Activated CD4-positive, alpha-beta memory T cell treated with anti-CD3 and anti-CD28 coated beads, Interleukin-2, amount 10 ng/mL, durations not matched to agents 7 days and 5 days (primary cell): ENCODE data around the gene ZNF506. TPM values are rescaled to one million over a fixed set of nuclear protein-coding genes. Genes with fewer than 3 reads are reported as not detected.
"Not testable (repeated sequence)": the region's sequence is repeated elsewhere in the genome, so short reads cannot be mapped to it uniquely, and the experiment has no call there.

ENCODE experiments used
- CTCF ChIA-PET: fragments of 350-600 bp; sonication (Branson Sonifier 250); formaldehyde crosslinking; loops from one replicate; lab custom pipeline; 2021; ENCODE audit warnings: antibody characterized with exemption, inconsistent platforms; lab: Charles Lee
- POLR2A ChIA-PET: fragments of 350-600 bp; sonication (Branson Sonifier 250); formaldehyde crosslinking; loops from one replicate; lab custom pipeline; 2021; ENCODE audit warnings: antibody characterized with exemption; lab: Charles Lee
- DNase-seq: peaks from one replicate; pipeline ENCODE4 v3.0.0-alpha.2; 2020
- H3K27ac Mint-ChIP-seq: one replicate; pipeline ENCODE4 v1.8.0; 2021; ENCODE audit warnings: mild to moderate bottlenecking, mixed read lengths
- H3K27me3 Mint-ChIP-seq: one replicate; pipeline ENCODE4 v1.8.0; 2021; ENCODE audit warnings: mixed read lengths
- H3K36me3 Mint-ChIP-seq: one replicate; pipeline ENCODE4 v1.8.0; 2021; ENCODE audit warnings: low read depth, mixed read lengths
- H3K4me1 Mint-ChIP-seq: one replicate; pipeline ENCODE4 v1.8.0; 2021; ENCODE audit warnings: mixed read lengths
- H3K4me3 Mint-ChIP-seq: one replicate; pipeline ENCODE4 v1.8.0; 2021; ENCODE audit warnings: mild to moderate bottlenecking, mixed read lengths
- H3K9me3 Mint-ChIP-seq: one replicate; pipeline ENCODE4 v1.8.0; 2021; ENCODE audit warnings: mixed read lengths
- total RNA-seq, 2 experiments: library from RNA; stranded (reverse); gene quantifications; one replicate each; pipeline ENCODE4 v1.2.3, GENCODE V29; 2021

Gene ZNF506
- total RNA-seq, 2 experiments from 2014 or later, result 24.6 to 25.5 TPM

DNA sequence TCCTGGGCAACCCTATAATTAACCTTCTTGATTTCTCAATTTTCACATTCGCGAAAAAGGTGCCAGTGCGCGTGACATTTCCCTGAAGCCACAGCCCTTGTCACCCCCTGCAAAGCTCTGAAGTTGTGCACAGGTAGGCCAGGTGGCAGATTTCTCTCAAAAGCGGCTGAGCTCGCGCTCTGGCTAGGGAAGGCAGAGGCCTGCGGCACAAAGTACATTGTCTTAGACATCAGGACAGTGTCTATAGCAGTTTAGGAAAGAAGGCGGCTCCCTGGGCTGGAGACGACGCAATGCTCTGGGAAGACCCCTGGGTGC, 45.7 kb downstream of the ZNF506 start:
- H3K4me3 Mint-ChIP-seq, result peak overlapping the region; percentile 92
- ChIA-PET CTCF (interaction anchor here (0.6 to 1.7 kb wide), 4 partner anchors 11 to 91 kb away, joined by 3 to 6 read pairs (median 4); partner anchors contain the start of gene ZNF506), POLR2A (interaction anchor here (0.8 to 3.4 kb wide), 17 partner anchors 12 to 1553 kb away, joined by 3 to 37 read pairs (median 5); partner anchors contain the start of genes ATP13A1, ZNF101, ZNF14 and ZNF253)
- peaks cover 41% of the 10 kb centered on the region for H3K4me1 Mint-ChIP-seq
- DNase-seq, result no peak
- peak overlapping the region; percentile 77 for H3K27ac Mint-ChIP-seq
- H3K36me3 Mint-ChIP-seq, result peaks cover 30% of the 10 kb centered on the region
- peaks cover 28% of the 10 kb centered on the region for H3K9me3 Mint-ChIP-seq
- H3K27me3 Mint-ChIP-seq, result no peaks in the 10 kb centered on the region

DNA sequence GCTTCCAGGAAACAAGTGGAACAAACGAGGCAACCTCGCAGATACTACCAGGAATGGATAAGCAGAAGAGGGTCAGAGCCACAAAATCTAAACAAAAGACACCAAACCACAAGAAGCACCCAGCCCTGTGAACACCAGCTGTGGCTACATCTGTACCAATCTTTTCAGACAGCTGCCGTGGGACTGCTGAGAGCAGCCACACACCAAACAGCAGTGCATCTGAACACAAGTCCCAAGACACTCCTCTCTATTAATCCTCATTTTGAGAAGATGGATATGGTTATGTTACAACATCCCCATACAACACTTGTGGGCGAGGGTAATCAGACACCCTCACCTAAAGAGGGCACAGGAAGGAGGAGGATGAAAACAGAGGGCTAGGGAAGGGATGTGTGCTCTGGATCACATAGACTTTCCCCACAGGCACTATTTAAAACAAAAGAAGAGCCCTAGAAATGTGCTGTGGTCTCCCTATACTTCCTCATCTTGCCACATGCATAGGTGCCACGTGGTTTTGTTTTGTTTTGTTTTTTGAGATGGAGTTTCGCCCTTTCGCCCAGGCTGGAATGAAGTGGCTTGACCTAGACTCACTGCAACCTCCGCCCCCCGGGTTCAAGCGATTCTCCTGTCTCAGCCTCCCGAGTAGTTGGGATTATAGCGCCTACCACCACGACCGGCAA, 47.1 kb downstream of the ZNF506 start:
- Mint-ChIP-seq H3K27ac (no peak overlapping the region), H3K36me3 (peaks cover 20% of the 10 kb centered on the region), H3K9me3 (peaks cover 25% of the 10 kb centered on the region), H3K4me3 (no peak overlapping the region), H3K4me1 (peaks cover 38% of the 10 kb centered on the region), H3K27me3 (no peaks in the 10 kb centered on the region)
- ChIA-PET POLR2A (interaction anchor here (2.4 kb wide), 1 partner anchor 126 kb away, joined by 11 read pairs; the partner anchor contains the start of gene ZNF93), CTCF (no interaction called here)
- no peak for DNase-seq

DNA sequence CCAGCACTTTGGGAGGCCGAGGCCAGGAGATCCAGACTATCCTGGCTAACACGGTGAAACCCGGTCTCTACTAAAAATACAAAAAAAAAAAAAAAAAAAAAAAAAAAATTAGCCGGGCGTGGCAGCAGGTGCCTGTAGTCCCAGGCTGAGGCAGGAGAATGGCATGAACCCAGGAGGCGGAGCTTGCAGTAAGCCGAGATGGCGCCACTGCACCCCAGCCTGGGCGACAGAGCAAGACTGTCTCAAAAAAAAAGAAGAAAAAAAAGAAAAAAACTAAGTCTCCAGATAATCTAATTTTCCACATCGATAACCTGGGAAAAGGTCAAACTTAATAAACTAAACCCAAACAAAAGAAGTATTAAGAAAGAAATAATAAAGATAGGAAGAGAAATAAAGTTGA, 49.6 kb downstream of the ZNF506 start:
- DNase-seq, H3K27me3 Mint-ChIP-seq, H3K4me3 Mint-ChIP-seq, H3K27ac Mint-ChIP-seq, POLR2A ChIA-PET, H3K36me3 Mint-ChIP-seq: not testable (repeated sequence)
- peaks cover 13% of the 10 kb centered on the region for H3K9me3 Mint-ChIP-seq
- peaks cover 19% of the 10 kb centered on the region for H3K4me1 Mint-ChIP-seq
- CTCF ChIA-PET, result interaction anchor here (0.7 kb wide), 1 partner anchor 172 kb away, joined by 4 read pairs; no protein-coding TSS in a partner anchor

DNA sequence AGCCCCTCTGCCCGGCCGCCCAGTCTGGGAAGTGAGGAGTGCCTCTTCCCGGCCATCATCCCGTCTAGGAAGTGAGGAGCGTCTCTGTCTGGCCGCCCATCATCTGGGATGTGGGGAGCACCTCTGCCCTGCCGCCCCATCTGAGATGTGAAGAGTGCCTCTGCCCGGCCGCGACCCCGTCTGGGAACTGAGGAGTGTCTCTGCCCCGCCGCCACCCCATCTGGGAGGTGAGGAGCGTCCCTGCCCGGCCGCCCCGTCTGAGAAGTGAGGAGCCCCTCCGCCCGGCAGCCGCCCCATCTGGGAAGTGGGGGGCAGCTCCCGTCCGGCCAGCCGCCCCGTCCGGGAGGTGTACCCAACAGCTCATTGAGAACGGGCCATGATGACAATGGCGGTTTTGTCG, 51.6 kb downstream of the ZNF506 start:
- POLR2A ChIA-PET, H3K36me3 Mint-ChIP-seq, H3K27ac Mint-ChIP-seq, CTCF ChIA-PET, H3K4me1 Mint-ChIP-seq, H3K27me3 Mint-ChIP-seq, H3K4me3 Mint-ChIP-seq, DNase-seq: not testable (repeated sequence)
- peaks cover 21% of the 10 kb centered on the region for H3K9me3 Mint-ChIP-seq

DNA sequence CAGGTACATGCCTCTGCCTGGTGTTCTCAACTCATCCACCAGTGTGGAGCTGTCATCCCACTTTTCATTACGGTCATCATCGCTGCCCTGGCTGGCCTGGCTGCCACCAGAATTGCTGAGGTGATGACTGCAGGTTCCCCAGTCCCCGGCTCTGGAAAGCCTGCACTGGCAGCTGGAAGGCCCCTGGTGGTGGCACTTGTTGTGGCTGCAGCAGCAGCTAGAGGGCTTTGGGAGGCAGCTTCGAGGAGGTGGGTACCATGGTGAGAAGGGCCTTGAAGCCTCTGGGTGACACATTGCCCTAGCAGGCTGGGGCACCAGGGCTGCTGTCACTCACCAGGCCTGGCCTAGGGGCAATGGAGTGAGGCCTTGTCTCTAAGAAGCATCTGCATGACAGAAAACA, 63.4 kb downstream of the ZNF506 start:
- Mint-ChIP-seq H3K4me1 (no peaks in the 10 kb centered on the region), H3K27ac (no peak overlapping the region), H3K36me3 (no peaks in the 10 kb centered on the region), H3K9me3 (peaks cover 37% of the 10 kb centered on the region), H3K27me3 (no peaks in the 10 kb centered on the region), H3K4me3 (no peak overlapping the region)
- ChIA-PET POLR2A (interaction anchor here (1.0 kb wide), 1 partner anchor 18 kb away, joined by 5 read pairs; no protein-coding TSS in a partner anchor), CTCF (no interaction called here)
- DNase-seq, result no peak

DNA sequence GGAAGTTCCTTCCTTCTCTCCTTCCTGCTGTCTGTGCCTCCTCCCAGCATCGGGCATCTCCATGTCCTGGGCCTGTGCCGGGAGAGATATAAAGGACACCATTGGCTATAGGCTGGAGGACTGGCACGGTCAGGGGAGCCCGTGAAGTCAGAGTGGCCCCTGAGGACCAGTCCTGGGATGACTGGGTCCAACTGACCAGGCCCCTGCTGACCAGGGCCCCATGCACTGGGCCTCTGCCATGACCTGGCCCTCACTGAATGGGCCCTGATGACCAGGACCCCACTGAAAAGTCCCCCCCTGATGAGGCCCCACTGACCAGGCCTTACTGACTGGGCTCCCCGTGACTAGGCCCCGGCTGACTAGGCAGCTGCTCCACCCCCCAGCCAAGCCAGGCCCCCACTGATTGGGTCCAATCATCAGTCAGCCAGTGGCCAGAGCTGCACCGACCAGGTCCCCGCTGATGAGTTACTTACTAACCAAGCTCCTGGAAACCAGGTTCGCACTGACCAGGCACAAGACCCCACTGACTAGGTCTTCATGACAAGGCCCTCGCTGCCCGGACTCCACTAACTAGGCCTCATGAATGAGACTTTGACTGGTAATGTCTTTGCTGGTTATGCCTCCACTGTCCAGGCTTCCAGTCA, 68.7 kb downstream of the ZNF506 start:
- no peaks in the 10 kb centered on the region for H3K36me3 Mint-ChIP-seq
- H3K9me3 Mint-ChIP-seq, result peaks cover 30% of the 10 kb centered on the region
- no peak overlapping the region for H3K27ac Mint-ChIP-seq
- CTCF ChIA-PET, result no interaction called here
- H3K27me3 Mint-ChIP-seq, result no peaks in the 10 kb centered on the region
- H3K4me3 Mint-ChIP-seq, result no peak overlapping the region
- H3K4me1 Mint-ChIP-seq, result no peaks in the 10 kb centered on the region
- no peak for DNase-seq
- POLR2A ChIA-PET, result no interaction called here

DNA sequence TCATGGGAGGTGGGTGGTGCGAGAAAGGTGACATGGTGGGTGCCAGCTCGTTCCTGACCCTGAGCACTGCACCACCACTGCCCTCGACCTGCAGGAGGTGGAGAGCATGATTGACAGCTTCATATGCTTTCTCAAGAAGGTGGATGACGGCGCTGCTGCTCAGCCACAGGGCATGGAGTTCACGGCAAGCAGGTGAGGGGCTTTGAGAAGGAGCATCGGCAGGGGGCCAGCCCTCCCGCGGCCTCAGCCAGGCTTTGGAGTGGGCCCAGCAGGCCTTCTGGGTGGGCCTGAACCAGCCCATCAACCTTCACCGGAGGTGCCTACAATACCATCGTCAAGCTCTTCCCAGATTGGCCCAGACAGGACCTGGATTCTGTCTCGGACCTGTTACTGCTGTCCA, 69.7 kb downstream of the ZNF506 start:
- H3K27ac Mint-ChIP-seq, result no peak overlapping the region

DNA sequence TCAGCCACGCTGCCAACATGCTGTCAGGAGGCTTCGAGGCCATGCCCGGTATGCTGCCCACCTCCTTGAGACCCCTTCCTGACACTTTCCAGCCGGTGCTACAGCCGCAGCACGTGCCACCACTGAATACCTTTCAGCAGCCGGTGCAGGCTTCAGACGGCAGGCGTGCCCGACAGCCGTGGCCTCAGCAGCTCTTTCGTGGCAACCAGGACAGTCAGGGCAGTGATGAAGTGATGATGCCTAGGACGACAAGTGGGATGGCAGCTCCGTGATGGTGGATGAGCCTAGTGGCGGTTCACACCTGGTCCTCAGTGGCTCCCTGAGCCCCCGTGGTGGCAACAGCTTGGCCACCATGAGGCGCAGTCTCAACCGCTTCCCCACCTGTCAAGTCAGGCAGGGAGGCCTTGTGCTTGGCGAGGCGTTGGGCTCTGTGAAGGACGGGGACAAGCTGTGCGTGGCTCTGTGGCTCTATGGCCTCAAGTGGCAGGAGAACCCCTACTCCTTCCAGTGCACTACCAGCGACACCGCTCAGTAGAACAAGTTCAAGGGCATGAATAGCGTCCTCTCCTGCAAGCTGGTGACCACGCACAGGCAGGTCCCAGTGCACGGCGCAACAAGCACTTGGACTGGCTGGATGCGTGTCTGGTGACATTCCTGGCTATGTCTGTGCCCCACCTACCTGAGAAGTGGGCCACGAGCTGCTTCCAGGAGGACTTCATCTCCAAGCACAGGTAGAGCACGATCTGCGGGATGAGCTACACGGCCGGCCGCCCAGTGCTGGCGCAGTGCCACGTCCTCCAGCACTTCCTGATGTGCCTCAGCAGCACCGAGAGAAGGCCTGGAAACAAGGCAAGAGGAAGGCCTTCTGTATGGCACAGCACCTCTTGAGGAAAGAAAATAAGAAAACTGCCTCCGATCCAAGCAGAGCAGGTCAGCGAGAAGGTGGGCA, 70.4 kb downstream of the ZNF506 start:
- Mint-ChIP-seq H3K9me3 (peaks cover 18% of the 10 kb centered on the region), H3K4me3 (no peak overlapping the region), H3K36me3 (no peaks in the 10 kb centered on the region), H3K27ac (no peak overlapping the region), H3K4me1 (no peaks in the 10 kb centered on the region), H3K27me3 (no peaks in the 10 kb centered on the region)
- DNase-seq, result no peak
- ChIA-PET CTCF (no interaction called here), POLR2A (interaction anchor here (1.5 kb wide), 1 partner anchor 70 kb away, joined by 4 read pairs; the partner anchor contains the start of gene ZNF506)

More for the DNA sequence above, 69.7 kb downstream of the ZNF506 start:
- Mint-ChIP-seq H3K36me3 (no peaks in the 10 kb centered on the region), H3K4me1 (no peaks in the 10 kb centered on the region), H3K27me3 (no peaks in the 10 kb centered on the region), H3K9me3 (peaks cover 22% of the 10 kb centered on the region), H3K4me3 (no peak overlapping the region)
- ChIA-PET CTCF (no interaction called here), POLR2A (no interaction called here)
- DNase-seq, result no peak

DNA sequence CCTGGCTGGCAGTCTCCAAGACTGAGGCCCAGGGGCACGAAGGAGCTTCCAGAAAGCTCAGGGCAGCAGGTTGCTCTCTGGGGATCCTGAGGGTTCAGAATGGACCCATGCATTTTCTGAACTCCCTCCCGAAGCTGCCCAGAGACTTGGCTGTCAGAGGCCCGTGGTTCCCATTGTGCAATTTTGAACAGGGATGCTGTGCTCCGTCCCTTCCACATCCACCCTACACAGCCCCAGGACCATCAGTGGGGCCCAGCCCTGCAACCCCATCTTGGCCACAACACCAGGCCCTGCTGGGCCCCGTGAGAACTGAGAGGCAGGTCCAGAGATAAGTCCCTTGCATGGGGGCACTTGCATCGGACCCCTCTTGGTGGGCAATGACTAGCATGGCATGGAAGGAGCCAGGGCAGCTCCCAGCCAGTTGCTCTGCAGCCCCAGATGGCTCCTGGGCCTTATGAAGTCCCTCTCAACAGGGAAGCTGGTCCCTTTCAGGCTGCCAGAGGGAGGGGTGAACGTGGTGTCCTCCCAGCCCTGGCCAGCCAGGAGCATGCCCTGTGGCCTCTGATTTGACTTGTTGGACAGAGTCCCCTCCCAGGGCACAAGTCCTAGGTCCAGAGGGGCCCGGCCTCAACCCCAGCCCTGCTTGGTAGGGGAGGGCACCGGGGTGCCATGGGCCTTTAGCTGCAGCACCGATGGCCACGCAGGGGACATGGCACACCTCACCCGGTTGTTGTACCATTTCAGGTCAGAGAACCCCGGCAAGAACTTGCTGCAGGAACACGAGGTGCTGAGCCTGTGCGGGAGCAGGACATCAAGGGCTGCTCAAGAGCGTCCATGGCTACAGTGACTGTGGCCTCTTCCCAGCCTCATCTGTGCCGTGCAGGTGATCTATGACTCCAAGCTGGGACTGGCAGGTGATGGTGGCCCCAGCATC, 71.4 kb downstream of the ZNF506 start:
- Mint-ChIP-seq H3K4me1 (no peaks in the 10 kb centered on the region), H3K9me3 (peaks cover 13% of the 10 kb centered on the region), H3K36me3 (no peaks in the 10 kb centered on the region), H3K27me3 (no peaks in the 10 kb centered on the region), H3K4me3 (no peak overlapping the region), H3K27ac (no peak overlapping the region)
- no peak for DNase-seq
- POLR2A ChIA-PET, result interaction anchor here (1.5 kb wide), 1 partner anchor 71 kb away, joined by 4 read pairs; the partner anchor contains the start of gene ZNF506
- CTCF ChIA-PET, result no interaction called here

DNA sequence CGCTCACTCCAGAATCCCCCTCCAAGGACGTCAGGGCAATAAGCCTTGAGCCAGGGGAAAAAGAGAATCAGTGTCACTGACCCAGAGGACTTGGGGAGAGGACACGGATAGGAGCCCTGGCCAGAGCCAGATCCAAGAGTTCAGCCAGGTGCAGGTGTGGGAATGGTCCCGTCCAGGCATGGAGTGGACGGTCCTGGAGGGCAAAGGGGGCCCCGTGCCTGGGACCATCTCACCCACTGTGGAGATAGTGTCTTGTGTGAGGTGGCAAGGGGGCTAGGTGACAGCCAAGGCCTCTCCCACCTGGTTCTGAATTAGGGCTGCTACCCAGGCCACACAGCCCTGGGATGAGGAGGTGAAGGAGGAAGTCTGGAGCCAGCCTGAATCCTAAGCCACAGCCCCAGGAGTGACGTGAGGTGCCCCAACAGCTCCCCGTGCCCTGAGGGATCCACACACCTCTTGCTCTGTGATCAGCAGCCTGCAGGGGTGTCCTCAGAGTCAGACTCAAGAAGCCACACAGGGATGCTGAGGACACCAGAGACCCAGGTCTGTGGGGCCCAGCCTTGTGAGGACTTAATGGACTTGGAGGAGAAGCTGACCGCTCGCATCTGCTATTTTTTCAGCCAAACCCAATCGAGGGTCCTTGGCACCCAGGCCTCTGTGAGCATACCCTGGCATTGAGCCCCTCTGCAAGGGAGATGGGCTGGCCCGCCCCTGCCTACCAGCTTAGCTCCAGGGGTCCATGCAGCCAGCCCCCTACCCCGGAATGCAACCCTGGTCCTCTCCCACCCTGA, 72.2 kb downstream of the ZNF506 start:
- POLR2A ChIA-PET, result interaction anchor here (1.5 kb wide), 1 partner anchor 72 kb away, joined by 4 read pairs; the partner anchor contains the start of gene ZNF506

DNA sequence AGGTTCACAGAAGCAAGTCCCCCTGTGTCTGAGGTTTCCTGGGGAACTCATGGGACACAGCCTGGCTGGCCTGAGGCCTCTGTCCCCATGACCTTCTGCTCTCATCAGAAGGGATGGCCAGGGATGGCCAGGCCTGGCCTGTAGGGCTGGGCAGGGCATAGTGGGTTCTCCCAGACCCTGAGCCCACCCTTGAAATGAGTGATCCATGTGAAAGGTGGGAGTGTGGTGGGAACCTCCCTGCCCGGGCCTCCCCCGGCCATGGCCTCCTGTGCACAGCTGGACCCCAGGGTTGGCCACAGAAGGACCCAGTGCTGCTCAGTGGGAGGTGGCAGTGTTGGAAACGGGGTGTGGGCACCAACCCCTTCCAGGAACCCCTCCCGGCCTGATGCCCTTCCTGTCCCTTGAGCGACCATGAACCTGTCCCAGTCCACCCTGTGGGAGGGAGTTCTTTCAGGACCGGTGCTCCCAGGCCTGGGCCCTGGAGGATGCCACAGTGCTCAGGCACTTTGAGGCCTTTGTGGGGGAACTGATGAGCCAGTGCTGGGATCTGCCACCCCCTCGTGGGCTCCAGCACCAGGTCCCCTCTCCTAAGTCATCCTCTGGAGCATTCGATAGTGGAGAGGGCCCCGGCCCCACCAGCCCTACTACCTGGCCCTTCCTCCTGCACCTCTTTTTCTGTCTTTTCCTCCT, 73.2 kb downstream of the ZNF506 start:
- Mint-ChIP-seq H3K27me3 (no peaks in the 10 kb centered on the region), H3K27ac (no peak overlapping the region), H3K9me3 (peaks cover 12% of the 10 kb centered on the region), H3K36me3 (no peaks in the 10 kb centered on the region), H3K4me1 (no peaks in the 10 kb centered on the region), H3K4me3 (no peak overlapping the region)
- POLR2A ChIA-PET, result no interaction called here
- DNase-seq, result no peak
- CTCF ChIA-PET, result no interaction called here

More for the DNA sequence above, 72.2 kb downstream of the ZNF506 start:
- CTCF ChIA-PET, result no interaction called here
- Mint-ChIP-seq H3K4me1 (no peaks in the 10 kb centered on the region), H3K36me3 (no peaks in the 10 kb centered on the region), H3K27ac (no peak overlapping the region), H3K9me3 (peaks cover 10% of the 10 kb centered on the region), H3K4me3 (no peak overlapping the region), H3K27me3 (no peaks in the 10 kb centered on the region)
- DNase-seq, result no peak
